Measurements from ENCODE around the gene MAN2B2.

DNA sequence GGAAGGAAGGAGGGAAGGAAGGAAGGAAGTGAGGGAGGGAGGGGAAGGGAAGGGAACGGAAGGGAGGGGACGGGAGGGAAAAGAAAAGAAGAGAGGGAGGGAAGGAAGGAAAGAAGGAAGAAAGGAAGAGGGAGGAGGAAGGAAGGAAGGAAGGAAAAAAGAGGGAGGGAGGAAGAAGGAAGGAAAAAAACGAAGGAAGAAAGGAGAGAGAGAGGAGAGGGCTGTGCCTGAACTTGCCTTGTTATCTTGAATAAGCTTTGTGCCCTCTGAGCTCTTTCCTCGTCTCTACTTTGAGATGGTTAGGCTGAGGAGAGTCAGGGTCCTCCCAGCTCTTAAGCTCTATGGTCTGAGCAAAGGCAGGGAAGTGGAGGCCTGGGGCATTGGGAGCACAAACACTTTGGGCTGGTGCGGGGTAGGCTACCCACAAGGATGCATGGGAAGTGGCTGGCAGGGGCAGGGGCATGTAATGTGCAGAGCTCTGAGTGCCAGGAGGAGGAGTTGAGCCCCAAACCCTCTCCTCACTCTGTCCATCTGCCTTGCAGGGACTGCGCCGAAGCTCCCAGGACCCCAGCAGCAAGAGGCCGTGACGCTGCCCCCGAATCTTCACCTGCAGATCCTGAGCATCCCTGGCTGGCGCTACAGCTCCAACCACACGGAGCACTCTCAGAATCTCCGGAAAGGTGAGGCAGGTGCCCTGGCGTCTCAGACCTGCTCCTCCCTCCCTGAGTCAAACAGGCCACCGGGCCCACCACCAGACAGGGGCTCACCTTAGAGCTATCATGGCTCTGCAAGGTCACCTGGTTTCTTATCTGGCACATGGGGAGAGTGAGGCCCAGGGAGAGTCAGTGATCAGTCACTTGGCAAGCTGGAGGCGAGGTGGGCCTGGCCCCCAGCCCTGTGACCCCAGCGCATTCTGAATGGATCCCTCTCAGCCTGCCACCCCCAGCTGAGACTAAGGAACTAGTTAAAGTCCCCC lies 39.0 kb downstream of the MAN2B2 start:
- TF ChIP-seq EZH2 (IDR thresholded peaks at IDR 0.05; ENCODE audit: low read depth) = no peak
- TF ChIP-seq, protein P1, sequence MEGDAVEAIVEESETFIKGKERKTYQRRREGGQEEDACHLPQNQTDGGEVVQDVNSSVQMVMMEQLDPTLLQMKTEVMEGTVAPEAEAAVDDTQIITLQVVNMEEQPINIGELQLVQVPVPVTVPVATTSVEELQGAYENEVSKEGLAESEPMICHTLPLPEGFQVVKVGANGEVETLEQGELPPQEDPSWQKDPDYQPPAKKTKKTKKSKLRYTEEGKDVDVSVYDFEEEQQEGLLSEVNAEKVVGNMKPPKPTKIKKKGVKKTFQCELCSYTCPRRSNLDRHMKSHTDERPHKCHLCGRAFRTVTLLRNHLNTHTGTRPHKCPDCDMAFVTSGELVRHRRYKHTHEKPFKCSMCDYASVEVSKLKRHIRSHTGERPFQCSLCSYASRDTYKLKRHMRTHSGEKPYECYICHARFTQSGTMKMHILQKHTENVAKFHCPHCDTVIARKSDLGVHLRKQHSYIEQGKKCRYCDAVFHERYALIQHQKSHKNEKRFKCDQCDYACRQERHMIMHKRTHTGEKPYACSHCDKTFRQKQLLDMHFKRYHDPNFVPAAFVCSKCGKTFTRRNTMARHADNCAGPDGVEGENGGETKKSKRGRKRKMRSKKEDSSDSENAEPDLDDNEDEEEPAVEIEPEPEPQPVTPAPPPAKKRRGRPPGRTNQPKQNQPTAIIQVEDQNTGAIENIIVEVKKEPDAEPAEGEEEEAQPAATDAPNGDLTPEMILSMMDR (conservative IDR thresholded peaks at IDR 0.05) = no peak

All from PC-9 (cell line).